GM21786 (cell line): ENCODE data around the gene SUN5.
"Not testable (repeated sequence)": the region's sequence is repeated elsewhere in the genome, so short reads cannot be mapped to it uniquely, and the experiment has no call there.

Experiments
- ATAC-seq: cut with Tn5 transposase; IDR thresholded peaks from one replicate; pipeline ENCODE4 v1.9.1; 2021; ENCODE audit not compliant: unreplicated experiment

The SUN5 gene

GRCh38 chr20:32965581-32966373 is 38.5 kb downstream of the SUN5 start:
- no peak for ATAC-seq

- no peak for ATAC-seq
Observed at GRCh38 chr20:32965115-32965514, 39.1 kb downstream of the SUN5 start.

- no peak for ATAC-seq
Observed at GRCh38 chr20:32964575-32964974, 39.7 kb downstream of the SUN5 start.

GRCh38 chr20:32963176-32963575 is 41.1 kb downstream of the SUN5 start:
- no peak for ATAC-seq

GRCh38 chr20:32962646-32963045 is 41.6 kb downstream of the SUN5 start:
- not testable (repeated sequence) for ATAC-seq

- no peak for ATAC-seq
Observed at GRCh38 chr20:32962053-32962452, 42.2 kb downstream of the SUN5 start.

- ATAC-seq: no peak
Observed at GRCh38 chr20:32960849-32961731, 43.1 kb downstream of the SUN5 start.

- no peak for ATAC-seq
Observed at GRCh38 chr20:32960222-32960518, 44.1 kb downstream of the SUN5 start.

GRCh38 chr20:32959351-32960221 is 44.6 kb downstream of the SUN5 start:
- ATAC-seq: no peak

GRCh38 chr20:32958574-32958973 is 45.7 kb downstream of the SUN5 start:
- ATAC-seq: no peak

- ATAC-seq: no peak
Observed at GRCh38 chr20:32957459-32957858, 46.8 kb downstream of the SUN5 start.

GRCh38 chr20:32950539-32950938 is 53.7 kb downstream of the SUN5 start:
- not testable (repeated sequence) for ATAC-seq

GRCh38 chr20:32946629-32947028 is 57.6 kb downstream of the SUN5 start:
- no peak for ATAC-seq

GRCh38 chr20:32945710-32946221 is 58.5 kb downstream of the SUN5 start:
- no peak for ATAC-seq

- no peak for ATAC-seq
Observed at GRCh38 chr20:32943490-32944052, 60.7 kb downstream of the SUN5 start.

GRCh38 chr20:32941155-32941885 is 62.9 kb downstream of the SUN5 start:
- no peak for ATAC-seq

GRCh38 chr20:32934580-32934979 is 69.7 kb downstream of the SUN5 start:
- ATAC-seq: no peak
